Testis (tissue), 2 donors: ENCODE measurements around the gene GALNT18.

Experiments used
- CTCF ChIP-seq, 3 experiments: fragments of 450-650 bp in 2 of 3; fragments of 200-600 bp in 1 of 3; sonication (generic) in 1 of 3; IDR thresholded peaks; one replicate each; pipeline ENCODE4 v1.5.1; 2016 to 2019; ENCODE audit warnings: antibody characterized with exemption in 3 of 3, mild to moderate bottlenecking in 2 of 3, moderate library complexity in 1 of 3
- POLR2A ChIP-seq: fragments of 450-650 bp; IDR thresholded peaks from one replicate; pipeline ENCODE4 v1.6.1; 2017; ENCODE audit warnings: antibody characterized with exemption, mild to moderate bottlenecking, moderate library complexity

- no peak for TF ChIP-seq CTCF (IDR thresholded peaks at IDR 0.05)
- no peak for TF ChIP-seq POLR2A
These were observed 158.4 kb downstream of the GALNT18 start for GRCh38 chr11:11463405-11463804.
